ENCODE data around the gene CPA5.
"Not testable (repeated sequence)": the region's sequence is repeated elsewhere in the genome, so short reads cannot be mapped to it uniquely, and the experiment has no call there.

Gene CPA5

DNA sequence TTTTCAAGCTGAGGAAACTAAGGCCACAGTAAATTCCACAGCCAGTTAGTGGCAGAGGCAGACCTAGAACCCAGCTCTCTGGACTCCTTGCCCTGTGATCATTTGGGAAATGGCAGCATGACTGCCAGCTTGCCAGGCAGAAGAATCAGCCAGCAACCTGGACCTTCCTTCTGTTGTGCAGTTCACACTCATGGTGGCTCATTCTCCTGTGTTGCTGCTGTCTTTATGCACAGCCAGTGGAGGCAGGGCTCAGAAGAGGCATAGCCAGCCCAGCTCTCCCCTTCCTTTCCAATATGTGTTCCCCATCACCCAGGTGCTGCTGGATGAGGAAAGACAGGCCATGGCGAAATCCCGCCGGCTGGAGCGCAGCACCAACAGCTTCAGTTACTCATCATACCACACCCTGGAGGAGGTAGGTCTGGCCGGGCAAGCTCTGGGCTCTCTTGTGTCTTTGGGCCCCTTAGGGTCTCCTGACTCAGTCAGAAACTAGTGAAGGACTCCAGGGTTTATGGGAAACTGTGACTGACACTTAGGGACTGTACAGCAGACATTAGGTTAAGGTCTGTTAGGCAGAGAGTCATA, 14.8 kb downstream of the CPA5 start:
- DNase-seq = no peak

DNA sequence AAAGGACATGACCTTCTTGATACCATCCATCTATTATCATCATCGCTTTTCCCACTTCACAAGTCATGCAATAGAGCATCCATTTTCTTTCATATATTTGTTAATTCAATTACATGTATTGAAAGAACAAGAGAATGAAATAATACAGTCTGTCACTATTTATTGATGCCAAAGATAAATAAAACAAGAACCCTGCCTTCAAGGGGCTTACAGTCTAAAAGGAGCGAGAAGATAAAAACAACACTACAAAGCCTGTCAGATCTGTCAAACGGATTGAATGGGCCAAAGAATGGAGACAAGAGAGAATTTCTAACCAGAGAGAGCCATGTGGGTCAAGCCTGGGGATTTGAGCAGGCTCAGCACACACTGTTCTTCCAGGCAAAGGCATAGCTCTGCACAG, 15.9 kb downstream of the CPA5 start:
- no peak for DNase-seq

DNA sequence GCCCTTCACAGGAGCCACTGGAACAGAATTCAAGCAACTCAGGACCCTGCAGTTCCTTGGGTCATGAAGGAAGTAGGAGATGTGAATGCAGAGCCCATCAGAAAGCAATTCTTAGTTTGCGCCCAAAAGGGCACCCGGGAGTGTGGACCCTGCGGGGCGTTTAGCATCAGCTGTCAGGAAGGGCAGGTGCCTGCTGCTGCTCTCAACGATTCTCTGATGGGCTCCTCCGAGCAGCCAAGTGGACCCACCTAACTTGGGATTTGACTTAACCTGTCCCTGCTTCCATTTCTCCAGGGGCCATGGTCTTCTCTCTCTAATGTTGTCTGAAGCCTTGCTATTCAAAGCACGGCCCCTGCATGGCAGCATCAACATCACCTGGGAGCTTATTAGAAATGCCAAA, 17.1 kb downstream of the CPA5 start:
- no peak for DNase-seq

DNA sequence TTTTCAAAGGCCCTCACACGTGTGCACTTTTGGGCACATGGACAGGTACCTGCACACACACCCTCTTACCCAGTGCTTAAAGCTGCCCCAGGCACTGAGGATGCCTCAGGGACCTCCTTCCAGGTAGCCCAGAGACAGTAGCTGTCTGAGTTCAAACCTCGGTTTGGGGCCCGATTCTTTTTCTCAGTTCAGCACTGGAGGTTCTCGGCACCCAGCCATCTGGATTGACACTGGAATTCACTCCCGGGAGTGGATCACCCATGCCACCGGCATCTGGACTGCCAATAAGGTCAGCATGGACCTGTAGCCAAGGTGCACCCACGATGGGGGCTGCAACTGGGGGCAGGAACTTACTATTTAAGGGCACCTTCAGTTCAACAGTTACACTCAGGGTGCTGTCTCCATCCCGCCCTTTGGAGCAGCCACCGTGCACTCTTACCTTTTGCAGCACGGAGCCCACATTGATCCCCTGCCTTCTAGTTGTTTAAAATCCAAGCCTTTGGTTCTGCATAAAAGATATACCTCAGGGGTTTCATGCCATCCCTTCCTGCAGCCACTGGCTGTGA, 17.7 kb downstream of the CPA5 start:
- no peak for DNase-seq

DNA sequence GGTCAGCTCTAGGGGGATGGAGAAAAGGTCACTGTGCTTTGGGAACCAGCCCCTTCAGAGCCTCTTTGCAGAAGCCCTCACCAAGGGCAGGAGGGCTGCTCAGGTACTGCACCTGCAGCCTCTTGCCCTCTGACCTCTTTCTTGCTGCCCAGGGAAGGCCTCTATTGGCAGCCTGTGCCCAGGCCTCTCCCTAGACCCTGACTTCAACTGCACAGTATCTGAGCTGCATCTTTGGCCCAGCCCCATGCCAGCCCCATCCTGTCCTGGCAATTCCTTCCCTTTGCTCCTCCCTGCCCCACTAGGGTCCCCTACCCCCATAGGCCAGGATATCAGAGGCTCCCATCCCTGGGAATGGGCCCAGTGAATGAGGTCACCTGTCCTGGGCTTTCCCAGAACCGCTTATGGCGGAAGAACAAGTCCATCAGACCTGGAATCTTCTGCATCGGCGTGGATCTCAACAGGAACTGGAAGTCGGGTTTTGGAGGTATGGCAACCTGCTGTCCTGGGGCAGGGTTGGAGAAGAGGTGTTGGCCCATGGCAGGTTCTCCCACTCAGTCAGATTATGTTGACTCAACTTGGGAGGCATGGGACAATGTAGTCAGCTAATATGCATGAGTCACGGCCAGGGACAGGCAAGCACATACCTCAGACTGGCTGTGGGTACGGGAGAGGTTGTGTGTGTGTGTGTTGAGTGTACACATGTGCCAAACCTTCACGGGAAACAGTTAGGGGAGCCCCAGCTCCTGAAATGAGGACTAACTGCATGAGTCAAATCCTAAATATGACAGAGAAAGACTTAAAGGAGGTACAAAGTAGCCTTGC, 18.6 kb downstream of the CPA5 start:
- DNase-seq = no peak

DNA sequence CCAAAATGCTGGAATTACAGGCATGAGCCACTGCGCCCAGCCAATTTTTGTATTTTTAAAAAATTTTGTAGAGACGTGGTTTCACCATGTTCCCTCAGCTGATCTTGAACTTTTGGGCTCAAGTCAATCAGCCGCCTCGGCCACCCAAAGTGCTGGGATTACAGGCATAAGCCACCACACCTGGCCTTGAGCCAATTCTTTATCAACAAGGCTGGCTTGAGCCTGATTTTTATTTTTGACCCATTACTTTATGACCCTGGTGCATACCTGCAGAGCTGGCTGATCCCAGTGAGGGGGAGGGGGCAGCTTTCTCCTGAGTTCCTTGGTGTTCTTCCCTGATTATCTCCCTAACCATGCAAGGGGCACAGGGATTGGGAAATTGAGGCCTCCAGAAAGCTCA, 19.8 kb downstream of the CPA5 start:
- DNase-seq = no peak

DNA sequence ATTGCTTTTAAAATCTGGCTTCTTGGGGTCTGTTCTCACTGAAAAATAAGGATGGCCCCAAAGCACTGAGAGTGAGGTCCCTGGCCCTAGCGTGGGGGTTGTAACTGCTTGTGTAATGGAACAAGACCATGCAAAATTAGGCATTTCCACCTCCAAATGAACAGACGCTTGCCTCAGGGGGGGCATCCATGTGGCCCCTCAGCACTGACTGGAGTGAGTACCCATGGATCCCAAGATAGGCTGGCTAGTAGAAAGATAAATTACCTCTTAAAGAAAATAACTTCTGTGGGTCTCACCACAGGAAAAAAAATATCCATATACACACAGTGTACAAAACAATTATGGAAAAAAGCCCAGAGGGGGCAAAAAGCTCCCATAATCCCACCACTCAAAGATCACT, 20.5 kb downstream of the CPA5 start:
- DNase-seq = no peak

DNA sequence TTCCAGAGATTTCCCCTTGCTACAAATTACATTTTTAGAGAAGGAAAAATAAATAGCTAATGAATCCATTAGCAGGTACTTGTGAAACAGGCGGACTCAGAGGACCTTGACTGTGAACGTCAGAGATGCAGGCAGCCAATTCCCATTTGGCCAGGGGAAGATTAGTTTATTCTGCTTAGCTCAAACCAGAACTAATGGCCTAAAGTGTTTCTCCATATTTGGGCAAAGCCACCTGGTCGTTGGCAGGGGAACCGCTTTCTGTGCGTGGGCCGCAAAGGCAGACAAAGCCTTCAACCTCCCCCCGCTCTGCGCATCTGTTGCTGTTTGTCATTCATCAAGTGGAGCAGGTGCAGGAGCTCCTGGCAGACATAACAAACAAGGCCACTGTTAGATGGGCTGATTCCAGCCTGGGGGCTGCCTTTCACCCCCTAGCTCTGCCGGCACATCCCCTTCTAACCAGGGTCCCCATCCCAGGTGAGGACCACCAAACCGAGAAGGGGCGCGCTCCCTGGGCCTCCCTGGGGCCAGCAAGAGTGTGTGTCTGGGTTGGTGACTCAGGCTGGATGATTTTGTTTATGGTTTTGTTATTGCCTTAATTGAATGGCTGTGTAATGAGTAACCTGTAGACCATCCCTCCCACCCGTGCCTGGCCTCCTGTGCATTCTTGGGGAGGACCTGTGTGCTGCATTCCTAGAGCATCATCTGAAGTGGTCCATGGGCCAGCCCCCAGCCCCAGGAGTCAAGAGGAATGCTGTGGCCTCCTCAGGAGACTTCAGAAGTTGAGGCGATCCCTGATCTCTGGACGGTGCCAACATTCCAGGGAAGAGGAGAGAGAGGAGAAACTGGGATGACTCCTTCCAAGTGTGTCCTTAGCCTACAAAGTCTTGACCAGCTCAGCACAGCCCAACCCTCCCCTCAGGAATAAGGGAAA, 21.2 kb downstream of the CPA5 start:
- peak; percentile 99 for DNase-seq

DNA sequence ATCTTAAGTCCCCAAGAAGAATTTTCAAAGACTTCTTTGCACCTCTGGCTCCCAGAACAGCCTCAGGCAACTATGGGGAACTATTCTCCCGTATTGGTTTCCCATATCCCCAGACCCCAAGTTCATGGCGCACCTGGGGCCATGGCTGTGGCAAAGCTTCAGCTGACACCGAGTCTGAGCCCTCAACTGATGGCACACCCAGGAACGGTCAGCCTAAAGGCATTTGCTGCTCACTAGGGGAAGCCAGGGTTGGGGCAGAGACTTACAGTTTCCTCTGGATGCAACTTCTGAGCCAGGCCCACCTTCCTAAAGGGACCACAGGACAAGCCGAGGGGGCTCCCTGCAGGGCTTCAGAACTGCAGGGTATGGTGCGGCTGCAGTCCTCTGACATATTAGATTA, 21.9 kb downstream of the CPA5 start:
- no peak for DNase-seq

DNA sequence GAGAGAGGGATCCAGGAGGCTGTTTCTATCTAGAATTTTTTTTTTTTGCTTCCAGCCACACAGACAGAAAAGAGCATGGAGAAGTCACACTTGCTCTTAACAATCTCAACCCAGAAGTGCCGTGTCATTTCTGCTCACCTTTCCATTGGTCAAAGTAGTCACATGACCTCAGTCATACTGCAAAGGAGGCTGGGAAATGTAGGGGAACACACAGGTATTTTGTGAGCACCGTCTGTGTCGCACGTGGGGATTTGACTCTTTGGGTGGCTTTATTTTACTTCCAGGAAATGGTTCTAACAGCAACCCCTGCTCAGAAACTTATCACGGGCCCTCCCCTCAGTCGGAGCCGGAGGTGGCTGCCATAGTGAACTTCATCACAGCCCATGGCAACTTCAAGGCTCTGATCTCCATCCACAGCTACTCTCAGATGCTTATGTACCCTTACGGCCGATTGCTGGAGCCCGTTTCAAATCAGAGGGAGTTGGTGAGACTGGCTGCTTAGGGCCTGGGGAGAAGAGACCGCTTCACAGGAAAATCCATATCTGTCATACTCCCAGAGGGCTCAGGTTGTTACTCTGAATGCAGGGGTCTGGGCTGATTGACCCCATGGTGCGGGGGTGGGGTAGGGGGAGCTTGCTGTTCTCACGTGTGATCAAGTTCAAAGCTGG, 22.6 kb downstream of the CPA5 start:
- no peak for DNase-seq

DNA sequence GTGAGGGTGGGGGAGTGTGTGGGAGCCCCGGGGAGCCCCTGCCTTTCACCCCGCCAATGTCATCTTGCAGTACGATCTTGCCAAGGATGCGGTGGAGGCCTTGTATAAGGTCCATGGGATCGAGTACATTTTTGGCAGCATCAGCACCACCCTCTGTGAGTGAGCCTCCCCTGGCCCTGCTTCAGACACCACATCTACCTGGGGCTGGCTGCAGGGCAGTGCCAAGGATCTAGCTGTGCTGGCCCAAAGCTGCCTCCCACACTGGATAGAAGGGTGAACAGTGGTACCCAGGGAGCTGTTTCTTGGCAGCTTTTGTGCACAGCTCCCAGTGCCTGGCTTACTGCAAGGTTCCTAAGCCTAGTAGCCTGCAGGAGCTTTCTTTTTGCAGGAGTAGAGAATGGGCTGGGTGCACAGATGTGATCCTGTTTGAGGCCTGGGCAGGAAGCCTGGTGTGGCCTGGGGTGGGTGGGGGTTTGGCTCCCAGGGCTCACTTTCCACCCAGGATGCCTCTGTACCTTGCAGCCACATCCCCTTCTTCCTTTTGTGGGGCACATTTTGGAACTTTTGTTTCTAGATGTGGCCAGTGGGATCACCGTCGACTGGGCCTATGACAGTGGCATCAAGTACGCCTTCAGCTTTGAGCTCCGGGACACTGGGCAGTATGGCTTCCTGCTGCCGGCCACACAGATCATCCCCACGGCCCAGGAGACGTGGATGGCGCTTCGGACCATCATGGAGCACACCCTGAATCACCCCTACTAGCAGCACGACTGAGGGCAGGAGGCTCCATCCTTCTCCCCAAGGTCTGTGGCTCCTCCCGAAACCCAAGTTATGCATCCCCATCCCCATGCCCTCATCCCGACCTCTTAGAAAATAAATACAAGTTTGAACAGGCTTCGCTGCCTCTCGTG, 23.5 kb downstream of the CPA5 start:
- DNase-seq = no peak

DNA sequence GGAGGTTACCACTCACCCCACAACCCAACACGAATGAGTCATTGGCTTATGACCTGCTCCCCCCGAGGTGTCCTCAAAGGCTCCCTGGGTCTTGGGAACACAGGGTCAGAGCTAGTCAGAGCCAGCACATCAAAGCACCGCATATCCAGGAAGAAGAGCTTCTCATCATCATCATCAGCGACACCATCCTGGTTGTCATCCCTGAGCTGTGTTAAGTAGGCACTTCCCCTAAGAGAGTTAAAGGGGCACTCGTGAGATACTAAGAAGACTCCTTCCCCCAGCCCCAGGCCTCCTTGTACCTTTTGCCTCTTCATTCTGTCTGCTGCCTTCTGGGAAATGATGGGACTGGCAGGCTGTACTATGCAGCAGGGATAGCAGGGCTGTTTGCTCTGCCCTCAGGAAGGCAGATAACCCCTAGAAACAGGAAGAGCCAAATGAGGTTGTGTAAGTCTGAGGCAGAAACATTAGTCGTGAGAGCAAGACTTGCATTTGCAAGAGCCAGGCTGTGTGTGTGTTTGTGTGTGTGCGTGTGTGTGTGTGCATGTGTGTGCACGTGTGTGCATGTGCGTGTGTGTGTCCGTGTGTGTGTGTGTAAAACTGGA, 24.6 kb downstream of the CPA5 start:
- DNase-seq = no peak

DNA sequence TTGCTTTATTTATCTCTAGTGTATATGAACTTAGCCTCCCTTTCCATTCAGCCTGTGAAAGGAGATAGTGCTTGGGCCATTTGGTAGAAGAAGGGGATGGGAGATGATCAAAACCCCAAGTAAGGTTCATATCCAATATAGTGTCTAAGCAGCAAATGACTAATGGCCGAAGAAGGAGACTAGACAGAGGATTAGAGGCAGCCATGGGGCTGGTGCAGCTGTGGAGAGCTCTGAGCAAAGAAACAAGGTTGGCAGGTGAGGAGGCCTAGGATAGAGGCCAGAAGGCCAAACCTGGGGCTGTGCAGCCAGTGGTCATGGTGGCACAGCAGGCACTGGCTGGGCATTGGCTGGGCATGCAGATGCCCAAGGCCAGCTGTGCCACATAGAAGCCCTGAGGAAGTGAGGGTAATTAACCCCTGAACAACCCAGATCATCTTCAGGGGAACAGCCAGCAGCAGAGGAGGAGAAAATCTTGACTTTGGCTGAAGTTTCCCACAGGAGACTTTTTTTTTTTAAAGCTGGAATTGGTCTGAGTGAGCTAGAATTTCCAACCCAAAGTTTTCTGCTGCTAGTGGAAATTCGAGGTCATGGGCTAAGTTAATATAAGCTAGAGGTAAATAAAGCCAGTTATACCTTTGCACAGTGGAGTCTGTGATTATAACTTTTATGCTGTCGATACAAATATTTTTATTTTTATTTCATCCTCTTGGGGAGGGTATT, 25.4 kb downstream of the CPA5 start:
- no peak for DNase-seq

DNA sequence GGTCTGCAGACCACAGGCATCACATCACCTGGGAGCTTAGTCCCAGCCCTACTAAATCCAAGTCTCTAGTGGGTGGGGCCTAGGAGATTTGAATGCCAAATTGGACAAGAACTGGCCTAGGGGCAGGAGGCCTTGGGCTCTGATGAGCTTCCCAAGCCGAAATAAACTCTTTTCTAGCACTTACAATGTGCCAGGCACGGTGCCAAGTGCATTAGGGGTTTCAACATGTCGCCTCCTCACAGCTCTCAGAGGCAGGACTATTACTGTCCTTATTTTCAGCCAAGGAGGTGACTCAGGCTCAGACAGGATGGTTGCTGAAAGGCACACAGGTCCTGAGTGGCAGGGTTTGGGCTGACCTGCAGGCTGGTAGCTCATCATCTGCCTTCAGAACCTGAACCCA, 26.4 kb downstream of the CPA5 start:
- DNase-seq = no peak

DNA sequence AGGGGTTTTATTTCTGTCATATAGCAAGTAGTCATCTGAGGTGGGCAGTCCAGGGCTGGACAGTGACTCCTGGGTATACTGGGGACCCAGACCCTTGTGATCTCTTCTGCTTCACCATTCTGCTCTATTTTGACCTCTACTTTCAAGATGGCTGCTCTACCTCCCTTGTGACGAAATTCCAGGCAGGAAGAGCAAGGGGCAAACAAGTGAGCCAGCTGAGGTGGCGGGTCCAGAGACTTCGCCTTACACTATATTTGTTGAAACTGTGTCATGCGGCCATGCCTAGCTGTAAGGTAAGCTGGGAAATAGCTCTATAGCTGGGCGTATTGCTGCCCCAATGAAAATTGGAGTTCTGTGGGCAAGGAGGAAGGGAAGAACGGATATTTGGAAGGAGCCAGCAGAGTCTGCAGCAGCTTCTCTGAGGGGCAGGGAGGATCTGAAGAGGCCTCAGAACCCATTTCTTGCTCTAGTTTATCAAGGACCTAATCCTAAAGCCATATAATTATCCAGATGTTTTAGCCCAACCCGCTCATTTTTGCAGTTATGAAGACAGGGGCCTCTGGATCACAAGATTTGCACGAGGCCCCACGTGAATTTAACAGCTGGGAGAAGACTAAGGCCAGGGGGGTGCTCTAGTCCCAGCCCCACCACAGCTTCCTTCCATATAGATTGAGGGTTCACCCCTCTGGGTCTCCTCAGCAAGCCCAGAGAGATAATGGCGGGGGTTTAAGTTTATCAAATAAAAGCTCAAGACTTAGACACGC, 28.0 kb downstream of the CPA5 start:
- DNase-seq = no peak

DNA sequence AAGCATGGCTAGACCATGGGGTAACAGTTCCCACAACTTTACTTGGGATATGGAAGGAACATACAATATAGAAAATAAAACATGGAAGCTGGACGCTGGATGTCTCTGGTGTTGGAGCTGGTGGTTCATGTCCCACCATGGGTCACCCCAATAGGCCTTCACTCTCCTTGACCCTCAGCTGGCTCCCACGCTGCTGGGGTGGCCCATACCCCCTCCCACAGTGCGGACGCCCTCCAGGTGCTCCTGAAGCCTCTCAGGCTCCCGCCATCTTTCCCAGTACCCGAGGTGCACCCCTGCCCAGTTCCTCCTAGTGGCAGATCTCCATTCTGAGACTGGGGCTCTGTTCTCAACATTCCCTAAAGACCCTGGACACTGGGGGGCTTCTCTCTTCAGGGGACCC, 29.9 kb downstream of the CPA5 start:
- DNase-seq = no peak

DNA sequence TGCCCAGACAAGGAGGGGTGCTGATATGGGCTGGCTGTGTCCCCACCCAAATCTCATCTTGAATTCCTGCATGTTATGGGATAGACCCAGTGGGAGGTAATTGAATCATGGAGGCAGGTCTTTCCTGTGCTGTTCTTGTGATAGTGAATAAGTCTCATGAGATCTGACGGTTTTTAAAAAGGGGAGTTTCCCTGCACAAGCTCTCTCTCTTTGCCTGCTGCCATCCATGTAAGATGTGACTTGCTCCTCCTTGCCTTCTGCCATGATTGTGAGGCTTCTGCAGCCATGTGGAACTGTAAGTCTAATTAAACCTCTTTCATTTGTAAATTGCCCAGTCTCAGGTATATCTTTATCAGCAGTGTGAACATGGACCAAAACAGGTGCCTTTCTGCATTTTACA, 31.8 kb downstream of the CPA5 start:
- not testable (repeated sequence) for DNase-seq

DNA sequence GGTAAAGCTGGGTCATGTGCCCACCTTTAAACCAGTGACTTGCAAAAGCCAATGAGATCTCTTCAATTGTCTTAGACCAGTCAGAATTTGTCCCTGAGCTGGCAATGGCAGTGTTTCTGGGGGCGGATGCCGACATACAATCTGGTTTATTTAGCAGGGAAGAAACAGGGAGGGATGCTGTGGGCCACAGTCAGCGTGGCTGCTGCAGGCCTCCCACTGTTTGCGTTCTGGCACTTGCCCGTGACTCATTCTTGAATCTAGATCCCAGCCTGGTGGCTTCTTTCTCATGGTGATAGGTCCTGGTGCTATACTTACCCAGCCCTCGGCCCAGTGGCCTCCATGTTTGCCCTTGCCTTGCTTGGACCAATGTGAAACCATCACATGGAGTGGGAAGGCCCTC, 32.6 kb downstream of the CPA5 start:
- no peak for DNase-seq

DNA sequence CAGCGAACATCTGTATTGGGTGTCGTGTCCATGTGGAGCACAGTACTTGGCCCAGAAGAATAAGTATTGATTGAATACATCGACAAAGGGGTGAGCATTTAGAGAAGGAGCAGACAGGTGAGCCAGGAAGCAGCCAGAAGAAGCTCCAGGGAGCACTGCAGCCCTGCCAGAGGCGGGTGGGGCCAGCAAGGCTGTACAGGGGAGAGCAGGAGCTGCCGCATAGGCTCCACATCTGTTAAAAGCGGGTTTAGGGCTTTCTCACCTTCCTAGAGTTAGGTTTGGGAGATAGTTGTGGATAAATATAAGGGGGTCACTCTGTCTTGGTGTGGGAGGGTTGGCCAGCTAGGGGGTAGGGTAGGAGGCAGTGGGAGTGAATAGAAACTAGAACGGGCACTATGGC, 34.4 kb downstream of the CPA5 start:
- no peak for DNase-seq

DNA sequence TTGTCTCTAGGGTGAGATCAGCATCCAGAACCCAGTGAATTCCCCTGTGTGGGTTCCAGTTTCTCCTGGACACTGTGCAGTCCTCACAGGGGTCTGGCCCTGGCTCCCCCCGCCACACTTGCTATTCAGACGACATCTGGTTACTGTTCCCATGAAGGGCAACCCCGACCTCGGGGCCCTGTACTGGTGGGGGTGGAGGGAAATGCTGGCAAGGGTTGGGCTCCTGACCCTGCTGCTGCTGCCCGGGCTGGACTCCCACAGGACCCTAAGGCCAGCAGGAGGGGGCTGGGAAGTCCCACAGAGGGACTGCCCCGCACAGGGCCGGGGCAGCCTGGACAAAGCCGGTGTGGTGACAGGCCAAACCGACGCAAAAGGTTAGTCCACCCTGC, 34.9 kb downstream of the CPA5 start:
- DNase-seq = no peak

Measured in NCI-H1694 treated with DMSO at 0.1 percent for 48 hours (cell line).